Jurkat, Clone E6-1 (cell line): ENCODE data around the gene CNOT10.

ENCODE experiments used
- DNase-seq: peaks from one replicate; pipeline ENCODE4 v3.0.0-alpha.2; 2011; ENCODE audit warnings: low read depth, low spot score
- H3K4me3 ChIP-seq: 2 replicates; pipeline ENCODE4 v1.5.1; 2011; ENCODE audit warnings: mild to moderate bottlenecking, low read length, control low read depth, moderate library complexity

The CNOT10 gene

DNA sequence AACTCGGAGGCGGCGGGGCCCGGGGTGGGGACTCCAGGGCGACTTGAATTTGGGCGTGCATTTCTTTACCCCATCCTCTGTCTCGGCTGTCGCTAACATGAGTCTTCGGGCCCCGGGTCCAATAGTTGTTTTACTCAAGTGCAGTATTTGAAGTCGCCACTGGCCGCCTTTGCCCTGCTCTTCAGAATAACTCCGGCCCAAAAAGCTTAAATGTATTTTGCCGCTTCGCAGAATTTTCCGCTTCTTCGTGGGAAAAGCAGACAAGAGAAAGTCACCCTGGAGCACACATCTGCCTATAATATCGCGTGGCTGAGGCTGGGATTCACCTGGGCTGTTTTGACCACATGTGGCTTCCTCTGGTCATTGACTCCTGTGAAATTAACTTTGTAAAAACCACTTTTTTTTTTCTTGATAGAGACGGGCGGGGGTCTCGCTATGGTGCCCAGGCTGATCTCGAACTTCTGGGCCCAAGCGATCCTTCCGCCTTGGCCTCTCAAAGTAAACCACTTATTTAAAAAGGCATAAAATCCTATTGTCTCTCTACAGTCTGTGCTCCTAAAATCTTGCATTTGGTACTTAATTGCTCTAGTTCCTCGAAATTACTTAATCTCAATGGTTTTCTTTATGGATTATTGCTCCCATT is 676 bp downstream of the CNOT10 start:
- H3K4me3 ChIP-seq: peak overlapping the region; percentile 88
- no peak for DNase-seq

DNA sequence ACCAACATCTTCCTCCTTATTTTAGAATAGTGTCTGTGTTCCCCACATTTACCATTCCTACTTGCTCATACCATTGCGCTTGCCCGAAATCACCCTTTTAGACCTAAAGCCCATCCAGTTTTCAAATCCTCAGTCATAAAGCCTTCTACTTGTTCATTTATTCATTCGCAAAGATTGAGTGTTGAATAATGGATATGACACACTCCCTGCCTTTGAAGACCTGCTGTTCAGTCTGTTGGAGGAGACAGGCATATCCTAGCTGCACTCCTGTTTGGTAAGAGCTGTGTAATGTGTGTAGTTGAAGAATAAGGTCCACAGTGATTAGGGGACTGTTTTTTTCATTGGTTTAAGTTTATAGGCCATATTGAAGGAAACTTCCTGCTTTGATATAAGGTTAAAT is 1.7 kb downstream of the CNOT10 start:
- peak overlapping the region; percentile 88; the same call in 1 of the 2 replicates for H3K4me3 ChIP-seq
- no peak for DNase-seq

DNA sequence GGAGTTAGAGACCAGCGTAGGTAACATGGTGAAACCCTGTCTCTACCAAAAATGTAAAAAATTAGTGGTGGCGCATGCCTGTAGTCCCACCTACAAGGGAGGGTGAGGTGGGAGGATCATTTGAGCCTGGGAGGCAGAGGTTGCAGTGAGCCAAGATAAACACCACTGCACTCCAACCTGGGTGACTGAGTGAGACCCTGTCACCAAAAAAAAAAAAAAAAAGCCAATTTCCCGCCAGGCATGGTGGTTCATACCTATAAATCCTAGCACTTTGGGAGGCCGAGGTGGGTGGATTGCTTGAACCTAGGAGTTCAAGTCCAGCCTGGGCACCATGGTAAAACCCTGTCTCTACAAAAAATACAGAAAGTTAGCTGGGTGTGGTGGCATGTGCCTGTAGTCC is 6.9 kb downstream of the CNOT10 start:
- DNase-seq: no peak
- no peak overlapping the region for H3K4me3 ChIP-seq

DNA sequence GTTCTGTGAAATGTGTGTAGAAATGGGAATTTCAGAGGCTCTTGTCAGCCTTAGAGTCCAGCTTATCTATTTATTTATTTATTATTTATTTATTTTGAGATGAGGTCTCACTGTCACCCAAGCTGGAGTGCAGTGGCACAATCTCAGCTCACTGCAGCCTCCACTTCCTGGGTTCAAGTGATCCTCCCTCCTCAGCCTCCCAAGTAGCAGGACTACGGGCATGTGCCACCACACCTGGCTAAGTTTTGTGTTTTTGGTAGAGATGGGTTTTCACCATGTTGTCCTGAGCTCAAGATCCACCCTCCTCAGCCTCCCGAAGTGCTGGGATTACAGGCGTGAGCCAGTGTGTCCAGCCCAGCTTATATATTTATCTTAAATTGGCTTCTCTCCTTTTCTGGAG is 11.5 kb downstream of the CNOT10 start:
- no peak for DNase-seq
- no peak overlapping the region for H3K4me3 ChIP-seq

DNA sequence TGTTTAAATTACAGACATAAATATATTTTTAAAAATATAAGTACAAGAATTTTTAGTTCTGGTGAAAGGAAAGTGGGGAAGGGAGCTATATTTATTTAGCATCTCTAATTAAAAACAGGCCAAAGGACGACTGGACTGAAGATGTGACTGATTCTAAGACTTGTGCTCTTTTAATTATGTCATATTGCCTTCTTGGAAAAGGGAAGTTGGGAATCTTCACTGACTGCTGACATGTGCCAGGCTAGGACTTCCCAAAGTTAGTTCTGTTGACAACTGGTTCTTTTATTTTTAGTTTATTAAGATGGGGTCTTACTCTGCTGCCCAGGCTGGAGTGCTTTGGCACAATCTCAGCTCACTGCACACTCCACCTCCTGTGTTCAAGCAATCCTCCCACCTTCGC is 13.5 kb downstream of the CNOT10 start:
- no peak for DNase-seq
- no peak overlapping the region for H3K4me3 ChIP-seq

DNA sequence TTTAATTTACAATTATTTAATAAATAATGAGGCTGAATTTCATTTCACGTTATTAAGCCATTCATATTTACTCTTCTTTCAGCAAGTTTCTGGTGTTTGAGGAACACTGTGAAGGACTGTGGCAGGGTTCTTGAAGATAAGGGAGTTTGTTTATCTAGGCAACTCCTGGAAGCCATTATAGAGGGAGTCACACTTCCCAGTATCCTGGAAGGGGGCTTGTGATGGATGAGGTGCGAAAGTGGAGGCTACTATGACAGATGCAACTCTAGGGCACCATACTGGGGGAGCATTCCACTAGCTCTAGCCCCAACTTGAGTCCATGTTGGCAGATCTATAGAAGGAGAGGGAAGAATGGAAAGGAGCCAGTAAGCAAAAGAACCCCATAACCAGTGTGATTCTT is 14.4 kb downstream of the CNOT10 start:
- no peak for DNase-seq
- no peak overlapping the region for H3K4me3 ChIP-seq

DNA sequence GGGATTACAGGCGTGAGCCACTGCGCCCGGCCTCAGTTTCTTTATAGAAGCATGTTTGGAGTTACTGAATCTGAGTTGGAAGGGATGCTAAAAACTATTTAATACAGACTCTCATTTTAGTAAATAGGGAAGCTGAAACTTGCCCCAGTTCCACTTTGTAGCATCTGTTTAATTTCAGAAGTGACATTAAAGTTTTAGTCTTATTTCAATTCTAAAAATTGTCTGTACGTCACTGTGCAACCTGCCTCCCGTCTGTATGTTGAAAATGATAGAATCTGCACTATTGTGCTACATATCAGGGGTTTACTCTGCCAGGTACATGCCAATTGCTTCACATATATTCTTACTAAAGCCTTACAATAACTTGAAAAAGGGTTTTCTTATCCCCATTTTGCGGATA is 15.3 kb downstream of the CNOT10 start:
- no peak overlapping the region for H3K4me3 ChIP-seq
- no peak for DNase-seq

DNA sequence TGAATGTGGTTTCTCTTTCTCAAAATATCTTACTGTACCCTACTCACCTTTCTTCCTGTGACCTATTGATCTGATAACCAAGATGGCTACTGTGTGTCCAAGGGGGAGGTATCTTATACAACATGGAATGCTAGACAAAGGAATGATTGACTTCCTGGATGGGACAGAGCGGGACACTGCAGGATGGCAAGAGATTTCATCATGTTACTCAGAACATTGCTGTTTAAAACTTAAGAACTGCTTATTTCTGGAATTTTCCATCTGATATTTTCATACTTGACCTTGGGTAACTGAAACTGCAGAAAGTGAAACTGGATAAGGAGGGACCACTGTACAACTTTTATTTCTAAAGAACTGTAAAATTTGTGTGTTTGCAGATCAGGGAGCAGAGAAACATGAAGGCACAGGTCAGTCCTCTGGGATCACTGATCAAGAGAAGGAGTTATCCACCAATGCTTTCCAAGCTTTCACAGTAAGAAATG is 18.5 kb downstream of the CNOT10 start:
- no peak overlapping the region for H3K4me3 ChIP-seq
- DNase-seq: no peak

DNA sequence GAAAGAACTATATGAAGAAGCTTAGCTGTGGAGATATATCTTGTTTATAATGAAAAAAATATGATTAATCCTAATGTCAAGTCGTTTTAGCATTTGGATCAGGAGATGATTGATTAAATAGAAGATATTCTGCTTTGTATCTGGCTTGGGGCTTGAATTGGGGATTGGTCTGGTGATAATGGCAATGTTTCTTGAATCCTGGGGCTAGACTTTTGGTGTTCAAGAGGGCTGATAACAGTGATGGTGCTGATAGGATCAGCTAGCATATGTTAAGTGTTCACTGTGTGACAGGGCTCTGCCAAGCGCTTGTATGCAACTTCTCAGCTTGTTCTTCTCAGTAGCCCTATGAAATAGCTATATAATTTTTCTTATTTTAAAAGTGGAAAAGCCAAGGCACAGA is 20.2 kb downstream of the CNOT10 start:
- H3K4me3 ChIP-seq: no peak overlapping the region
- no peak for DNase-seq

DNA sequence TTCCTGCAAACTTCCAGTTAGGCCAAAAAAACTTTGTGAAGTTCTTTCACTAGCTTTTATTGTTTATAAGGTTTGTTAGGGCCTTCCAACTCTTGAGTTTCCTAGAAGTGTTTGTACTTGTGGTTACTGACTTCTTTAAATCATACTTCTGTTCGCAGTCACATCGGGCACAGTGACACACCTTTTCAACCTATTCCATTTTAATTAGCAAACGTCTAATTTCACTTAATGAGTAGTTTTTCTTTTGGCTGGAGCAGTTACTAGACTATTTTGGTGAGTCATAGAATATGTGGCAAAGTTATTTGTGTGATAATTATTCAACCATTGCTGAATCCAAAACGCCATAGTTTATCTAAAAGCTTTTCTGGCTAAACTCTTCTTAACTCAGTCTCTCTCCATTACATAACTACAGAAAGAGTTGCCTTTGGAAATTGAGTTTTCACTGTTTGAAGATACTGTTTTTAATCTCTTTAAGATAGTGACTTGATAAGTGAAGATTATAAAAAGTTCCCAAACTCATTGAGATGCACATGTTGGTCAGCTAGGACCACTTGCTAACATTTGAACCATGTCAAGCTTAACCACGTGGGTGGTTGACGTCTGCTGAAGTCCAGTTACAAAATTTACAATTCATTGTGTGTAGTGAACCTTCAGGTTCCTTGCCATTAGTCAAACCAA is 21.5 kb downstream of the CNOT10 start:
- H3K4me3 ChIP-seq: no peak overlapping the region
- DNase-seq: no peak

DNA sequence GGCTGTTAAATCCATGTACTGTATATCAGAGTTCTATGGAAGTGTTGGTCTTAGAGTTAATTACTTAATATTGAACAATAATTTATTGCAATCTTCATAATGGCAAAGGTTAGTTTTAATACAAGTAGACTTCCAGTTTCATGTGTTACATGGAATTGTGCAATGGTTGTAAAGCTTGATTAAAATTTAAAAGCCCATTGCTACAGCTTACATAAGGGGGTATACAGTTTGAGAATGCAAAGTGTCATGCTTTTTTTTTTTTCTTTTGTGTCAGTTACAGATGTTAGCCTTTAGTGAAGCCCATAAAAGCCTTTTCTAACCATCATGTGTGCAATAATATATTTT is 22.0 kb downstream of the CNOT10 start:
- no peak overlapping the region for H3K4me3 ChIP-seq
- no peak for DNase-seq

DNA sequence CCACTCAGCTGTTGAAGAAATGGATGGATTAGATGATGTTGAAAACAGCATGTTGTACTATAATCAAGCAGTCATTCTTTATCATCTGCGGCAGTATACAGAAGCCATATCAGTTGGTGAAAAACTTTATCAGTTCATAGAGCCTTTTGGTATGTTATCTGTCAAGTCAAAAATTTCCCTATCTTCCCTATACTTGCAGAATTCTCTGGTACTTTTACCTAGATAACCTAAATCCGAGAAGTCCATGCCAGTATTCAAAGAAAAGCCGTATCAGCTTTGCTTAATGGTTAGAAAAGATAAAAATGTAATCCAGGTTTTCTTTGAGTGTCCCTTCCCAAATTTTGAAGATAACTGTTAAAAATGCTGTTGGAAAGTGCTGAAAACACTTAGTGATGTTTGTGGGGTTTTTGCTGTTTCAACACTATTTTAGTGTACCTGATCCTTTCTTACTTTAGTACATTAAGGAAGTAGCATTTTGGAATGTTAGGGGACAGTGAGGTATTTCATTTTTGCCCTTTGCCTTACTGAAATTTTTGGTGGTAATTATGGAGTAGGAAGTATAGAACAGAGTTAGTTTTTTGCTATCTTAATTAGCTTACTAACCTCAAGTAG is 23.8 kb downstream of the CNOT10 start:
- no peak overlapping the region for H3K4me3 ChIP-seq
- no peak for DNase-seq

DNA sequence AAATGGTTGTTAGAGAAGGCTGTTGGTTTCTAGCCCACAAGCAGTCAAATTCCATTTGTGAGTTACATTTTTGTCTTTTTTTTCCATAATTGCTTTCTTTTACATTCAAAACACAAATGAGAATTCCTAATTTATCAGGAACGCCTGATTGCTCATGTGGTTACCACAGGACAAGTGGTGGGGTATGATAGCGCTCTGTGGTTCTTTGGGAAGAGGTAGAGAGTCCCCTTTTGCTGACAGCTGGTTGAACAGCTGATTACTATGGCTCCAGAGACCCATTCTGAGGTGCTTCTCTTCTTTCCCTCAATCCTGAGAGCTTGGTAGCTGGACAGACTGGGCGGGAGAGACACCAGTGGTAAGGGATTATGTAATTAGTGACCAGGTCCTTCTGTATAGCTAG is 24.4 kb downstream of the CNOT10 start:
- no peak for DNase-seq

DNA sequence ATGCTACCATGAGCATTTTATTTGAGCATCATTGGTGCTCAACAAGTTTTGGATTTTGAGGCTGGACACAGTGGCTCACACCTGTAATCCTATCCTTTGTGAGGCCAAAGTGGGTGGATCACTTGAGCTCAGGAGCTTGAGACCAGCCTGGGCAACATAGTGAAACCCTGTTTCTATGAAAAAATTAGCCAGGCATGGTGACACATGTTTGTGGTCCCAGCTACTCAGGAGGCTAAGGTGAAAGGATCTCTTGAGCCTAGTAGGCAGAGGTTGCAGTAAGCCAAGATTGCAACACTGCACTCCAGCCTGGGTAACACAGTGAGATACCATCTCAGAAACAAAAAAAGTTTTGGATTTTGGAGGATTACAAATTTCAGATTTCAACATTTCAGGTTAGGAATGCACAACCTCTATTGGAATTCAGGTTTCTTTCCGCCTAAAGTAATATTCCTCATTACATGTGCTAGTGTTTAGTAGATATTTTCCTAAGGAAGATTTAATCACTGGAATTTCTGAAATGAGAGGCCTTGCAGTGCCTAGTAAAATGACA is 27.6 kb downstream of the CNOT10 start:
- no peak overlapping the region for H3K4me3 ChIP-seq
- DNase-seq: no peak

More for the DNA sequence above, 24.4 kb downstream of the CNOT10 start:
- no peak overlapping the region for H3K4me3 ChIP-seq

DNA sequence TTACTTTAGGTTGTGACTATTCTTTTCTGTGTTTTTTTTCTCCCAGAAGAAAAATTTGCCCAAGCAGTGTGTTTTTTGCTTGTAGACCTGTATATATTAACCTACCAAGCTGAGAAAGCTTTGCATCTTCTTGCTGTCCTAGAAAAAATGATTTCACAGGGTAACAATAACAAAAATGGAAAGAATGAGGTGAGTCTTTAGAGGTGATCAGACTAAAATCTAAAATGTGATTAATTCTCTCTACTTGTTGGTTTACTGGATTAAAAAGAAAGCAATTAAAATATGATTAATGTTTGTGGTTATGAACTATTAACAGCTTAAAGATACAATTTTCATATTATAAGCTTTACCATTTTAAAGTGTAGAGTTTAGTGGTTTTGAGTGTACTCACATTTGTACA is 28.2 kb downstream of the CNOT10 start:
- DNase-seq: no peak
- H3K4me3 ChIP-seq: no peak overlapping the region

DNA sequence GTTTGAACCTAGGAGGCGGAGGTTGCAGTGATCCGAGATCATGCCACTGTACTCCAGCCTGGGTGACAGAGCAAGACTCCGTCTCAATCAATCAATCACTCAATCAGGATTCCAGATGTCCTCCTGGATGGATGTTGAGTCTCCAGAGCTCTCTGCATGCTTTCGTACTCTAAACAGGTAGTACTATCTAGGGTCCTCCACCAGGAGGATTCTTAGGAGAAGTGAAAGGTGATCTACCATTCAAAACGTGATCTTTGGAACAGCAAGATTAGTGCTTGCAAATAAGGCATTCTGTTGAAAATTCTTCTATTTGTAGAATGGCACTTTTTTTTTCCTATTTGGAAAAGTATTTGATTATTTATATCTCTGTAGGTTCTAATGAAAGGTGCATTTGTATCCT is 34.3 kb downstream of the CNOT10 start:
- no peak for DNase-seq
- H3K4me3 ChIP-seq: no peak overlapping the region

DNA sequence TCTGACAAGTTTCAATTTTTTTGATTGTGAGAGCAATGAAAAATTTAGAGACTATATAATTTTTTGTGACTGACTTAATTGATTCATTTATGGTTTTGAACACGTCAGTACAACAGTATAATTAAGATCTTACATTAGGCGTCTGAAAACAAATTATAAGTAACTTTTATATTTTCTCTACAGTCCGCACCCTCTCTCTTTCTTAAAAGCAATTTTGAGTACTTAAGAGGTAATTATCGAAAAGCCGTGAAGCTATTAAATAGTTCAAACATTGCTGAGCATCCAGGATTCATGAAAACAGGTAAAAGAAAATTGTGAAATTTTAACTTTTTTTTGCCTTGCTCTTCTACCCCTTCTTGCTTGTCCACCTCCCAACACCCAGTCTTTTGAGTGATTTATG is 34.9 kb downstream of the CNOT10 start:
- DNase-seq: no peak
- H3K4me3 ChIP-seq: no peak overlapping the region

DNA sequence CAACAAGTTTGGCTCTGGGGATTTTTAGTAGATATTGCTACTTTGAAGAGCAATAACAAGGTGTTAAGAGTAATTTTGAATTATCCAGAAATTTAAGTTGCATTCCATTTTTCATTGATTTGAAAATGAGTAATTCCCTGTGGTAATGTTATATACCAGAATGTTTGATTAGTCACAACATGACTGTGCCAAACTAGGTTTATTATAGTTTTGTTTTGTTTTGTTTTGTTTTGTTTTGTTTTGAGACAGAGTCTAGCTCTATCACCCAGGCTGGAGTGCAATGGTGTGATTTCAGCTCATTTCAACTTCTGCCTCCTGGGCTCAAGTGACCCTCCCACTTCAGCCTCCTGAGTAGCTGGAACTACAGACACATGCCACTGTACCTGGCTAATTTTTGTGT is 40.7 kb downstream of the CNOT10 start:
- no peak for DNase-seq
- no peak overlapping the region for H3K4me3 ChIP-seq

DNA sequence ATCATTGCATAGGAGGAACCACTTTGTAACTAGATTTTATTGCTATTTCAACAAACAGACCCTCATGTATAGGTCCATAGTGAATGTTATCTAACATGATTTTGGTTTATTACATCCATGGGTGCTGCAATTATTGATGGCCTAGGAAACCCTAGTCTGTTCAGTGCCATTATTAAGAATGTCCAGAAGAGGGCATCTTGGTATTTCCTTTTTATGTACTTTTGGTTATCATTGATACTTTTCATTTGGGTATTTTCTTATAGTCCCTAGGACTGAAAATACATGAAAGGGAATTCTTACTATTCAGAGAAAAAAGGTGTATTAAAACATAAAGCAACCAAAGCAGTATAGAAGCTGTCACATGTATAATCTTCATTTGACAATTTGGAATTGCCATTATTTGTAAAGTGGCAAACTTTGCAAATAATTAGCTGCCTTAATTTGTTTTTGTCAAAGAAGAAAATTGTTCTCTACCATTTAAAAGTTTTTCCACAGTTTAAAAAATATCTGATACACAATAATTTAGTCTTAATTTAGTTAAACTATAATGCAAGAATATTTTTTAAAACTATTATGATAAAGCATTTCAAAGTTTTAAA is 48.7 kb downstream of the CNOT10 start:
- no peak overlapping the region for H3K4me3 ChIP-seq
- DNase-seq: peak; percentile 34

DNA sequence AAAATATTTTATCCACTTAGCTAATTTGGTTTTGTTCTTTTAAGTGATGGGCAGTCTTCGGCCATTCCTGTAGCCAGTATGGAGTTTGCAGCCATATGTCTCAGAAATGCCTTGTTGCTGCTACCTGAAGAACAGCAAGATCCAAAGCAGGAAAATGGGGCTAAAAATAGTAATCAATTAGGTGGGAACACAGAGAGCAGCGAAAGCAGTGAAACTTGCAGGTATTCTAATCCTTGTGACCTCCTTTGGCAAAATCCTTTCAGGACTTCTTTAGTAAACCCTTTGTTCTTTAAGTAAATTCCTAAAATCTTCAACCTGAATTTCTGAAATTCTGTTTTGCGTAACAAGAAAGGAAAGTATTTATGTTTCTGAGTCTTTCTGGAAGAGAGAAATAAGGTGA is 49.8 kb downstream of the CNOT10 start:
- no peak for DNase-seq
- H3K4me3 ChIP-seq: no peak overlapping the region
